K562 (cell line): ENCODE data around the gene SETD3. TPM values are rescaled to one million over a fixed set of nuclear protein-coding genes. Genes with fewer than 3 reads are reported as not detected.

ENCODE experiments used
- ATAC-seq: fragments of 200-7000 bp; cut with Tn5 transposase; 3 replicates; pipeline ENCODE4 v1.9.1; 2020; ENCODE audit warnings: moderate library complexity
- BruUV-seq: library from RNA; stranded (reverse); fragments of 400-500 nt; replicated peaks from 2 replicates; lab custom pipeline; 2021; lab: Mats Ljungman, UMichigan
- CTCF ChIA-PET: fragments of 300-600 bp; formaldehyde crosslinking; extraction: SDS; loops from one replicate; lab custom pipeline; 2021; ENCODE audit warnings: low intra/inter-chr PET ratio; lab: Yijun Ruan, JAX
- POLR2A ChIA-PET: fragments of 300-600, 350-650 bp; sonication (Branson Sonifier 250); formaldehyde crosslinking; extraction: SDS; loops from one replicate; lab custom pipeline; 2021; ENCODE audit warnings: antibody characterized with exemption, inconsistent platforms; lab: Yijun Ruan, JAX
- DNase-seq, 4 experiments: peaks; one replicate each; pipeline versions ENCODE4 v3.0.0 to v3.0.0-alpha.2; 2011 to 2018; ENCODE audit warnings: low spot score in 3 of 4, mixed read lengths in 3 of 4; ENCODE audit errors: extremely low read depth in 1 of 4
- FAIRE-seq: peaks from 2 replicates; lab custom pipeline; 2011; peaks lifted over from hg19 to GRCh38; lab: Jason Lieb, UNC
- H2AFZ ChIP-seq: 2 replicates; pipeline ENCODE4 v1.6.0; 2011; ENCODE audit warnings: low read depth, low read length, control low read depth, inconsistent platforms
- H3K27ac ChIP-seq: fragments of 200-600 bp; 3 replicates; pipeline ENCODE4 v1.8.0; 2011; ENCODE audit warnings: low read depth, mild to moderate bottlenecking, control low read depth, inconsistent platforms, low read length, moderate library complexity, mixed read lengths; ENCODE audit errors: extremely low read depth
- H3K27me3 ChIP-seq, 2 experiments: fragments of 300-600 bp in 1 of 2; 2 replicates in 1 of 2; 3 replicates in 1 of 2; pipeline versions ENCODE4 v1.6.0 to v1.8.0; 2011; ENCODE audit warnings: inconsistent platforms in 2 of 2, low read length in 2 of 2, mild to moderate bottlenecking in 1 of 2, mixed read lengths in 1 of 2, moderate library complexity in 1 of 2; ENCODE audit not compliant: control insufficient read depth in 2 of 2, insufficient read depth in 2 of 2
- H3K36me3 ChIP-seq: fragments of 300-600 bp; 3 replicates; pipeline ENCODE4 v1.8.0; 2011; ENCODE audit warnings: mild to moderate bottlenecking, low read length, inconsistent platforms; ENCODE audit not compliant: control insufficient read depth, insufficient read depth
- H3K4me1 ChIP-seq, 2 experiments: fragments of 200-600 bp in 1 of 2; replicated peaks in 1 of 2; 2 replicates in 1 of 2; 3 replicates in 1 of 2; pipeline versions ENCODE4 v1.5.1 to v1.8.0; 2011; ENCODE audit warnings: inconsistent platforms in 2 of 2, low read length in 2 of 2, mild to moderate bottlenecking in 1 of 2, mixed read lengths in 1 of 2, moderate library complexity in 1 of 2; ENCODE audit not compliant: control insufficient read depth in 2 of 2, insufficient read depth in 2 of 2
- H3K4me2 ChIP-seq: 2 replicates; pipeline ENCODE4 v1.6.1; 2011; ENCODE audit warnings: low read length, control low read depth, inconsistent platforms, mixed read lengths; ENCODE audit not compliant: insufficient read depth
- H3K4me3 ChIP-seq: fragments of 200-600 bp; sonication (generic), shearing (Covaris generic); 2 replicates; pipeline ENCODE4 v1.5.1; 2016; ENCODE audit warnings: control low read depth, inconsistent platforms
- H3K79me2 ChIP-seq: fragments of 200-600 bp; 3 replicates; pipeline ENCODE4 v1.8.0; 2011; ENCODE audit warnings: low read length, inconsistent platforms; ENCODE audit not compliant: control insufficient read depth, insufficient read depth
- H3K9ac ChIP-seq, 2 experiments: 2 replicates each; pipeline versions ENCODE4 v1.6.0 to v1.6.1; 2011; ENCODE audit warnings: low read depth in 2 of 2, low read length in 2 of 2, control low read depth in 1 of 2, inconsistent platforms in 1 of 2, mild to moderate bottlenecking in 1 of 2, mixed read lengths in 1 of 2; ENCODE audit not compliant: insufficient read depth in 1 of 2
- H3K9me1 ChIP-seq: one replicate; pipeline ENCODE4 v1.6.0; 2011; ENCODE audit warnings: inconsistent platforms, mild to moderate bottlenecking, low read length, moderate library complexity; ENCODE audit not compliant: control insufficient read depth, insufficient read depth
- H3K9me3 ChIP-seq: replicated peaks from 2 replicates; pipeline ENCODE4 v1.5.1; 2011; ENCODE audit warnings: low read depth, low read length, inconsistent platforms; ENCODE audit not compliant: control insufficient read depth, insufficient read depth
- H4K20me1 ChIP-seq: replicated peaks from 2 replicates; pipeline ENCODE4 v1.6.1; 2011; ENCODE audit warnings: low read length, inconsistent platforms, mixed read lengths; ENCODE audit not compliant: control insufficient read depth, insufficient read depth
- ARHGAP35 ChIP-seq: fragments of 450-650 bp; IDR thresholded peaks from 2 replicates; pipeline ENCODE4 v1.6.1; 2018; ENCODE audit not compliant: partially characterized antibody
- ARID3B ChIP-seq: fragments of 250-450 bp; sonication (Bioruptor Pico); IDR thresholded peaks from 2 replicates; pipeline ENCODE4 v1.4.0; 2020; ENCODE audit warnings: borderline replicate concordance
- BDP1 ChIP-seq: IDR thresholded peaks from 3 replicates; pipeline ENCODE4 v1.6.1; 2011; ENCODE audit not compliant: insufficient read length, insufficient read depth
- CCNT2 ChIP-seq: IDR thresholded peaks from 2 replicates; pipeline ENCODE4 v1.6.1; 2011; ENCODE audit warnings: borderline replicate concordance, low read depth, mild to moderate bottlenecking, moderate library complexity, mixed read lengths, low read length; ENCODE audit not compliant: insufficient read length; ENCODE audit errors: extremely low read depth
- E2F6 ChIP-seq, 2 experiments: IDR thresholded peaks; 2 replicates each; pipeline ENCODE4 v1.6.1; 2011; ENCODE audit warnings: borderline replicate concordance in 1 of 2, control low read depth in 1 of 2, low read depth in 1 of 2, low read length in 1 of 2, mild to moderate bottlenecking in 1 of 2, mixed read lengths in 1 of 2, moderate library complexity in 1 of 2; ENCODE audit not compliant: insufficient read depth in 1 of 2, insufficient read length in 1 of 2, poor library complexity in 1 of 2, severe bottlenecking in 1 of 2; ENCODE audit errors: extremely low read depth in 1 of 2
- EWSR1 ChIP-seq: fragments of 450-650 bp; IDR thresholded peaks from 2 replicates; pipeline ENCODE4 v1.6.1; 2018; ENCODE audit warnings: borderline replicate concordance, mild to moderate bottlenecking, low read depth, moderate library complexity; ENCODE audit not compliant: partially characterized antibody
- MTA1 ChIP-seq: fragments of 450-650 bp; IDR thresholded peaks from 2 replicates; pipeline ENCODE4 v1.6.1; 2017; ENCODE audit warnings: borderline replicate concordance
- SP1 ChIP-seq: sonication (generic); formaldehyde crosslinking; IDR thresholded peaks from 2 replicates; pipeline ENCODE4 v1.8.1; 2022; ENCODE audit warnings: mild to moderate bottlenecking, missing genetic modification reagents
- STAG1 ChIP-seq: sonication (generic); formaldehyde crosslinking; IDR thresholded peaks from 2 replicates; pipeline ENCODE4 v1.5.0; 2020; ENCODE audit warnings: missing genetic modification reagents, borderline replicate concordance
- TSC22D4 ChIP-seq: fragments of 450-650 bp; IDR thresholded peaks from 2 replicates; pipeline ENCODE4 v1.6.1; 2016; ENCODE audit warnings: missing genetic modification characterization, missing biosample characterization, control low read depth
- YY1 ChIP-seq, 3 experiments: IDR thresholded peaks; 2 replicates each; pipeline ENCODE4 v1.6.1; 2011; ENCODE audit warnings: low read length in 2 of 3, mild to moderate bottlenecking in 2 of 3, moderate library complexity in 2 of 3, borderline replicate concordance in 1 of 3, control low read depth in 1 of 3, low read depth in 1 of 3; ENCODE audit not compliant: insufficient read depth in 3 of 3, insufficient replicate concordance in 2 of 3, control insufficient read depth in 1 of 3, insufficient read length in 1 of 3; ENCODE audit errors: extremely low read depth in 1 of 3
- ZNF253 ChIP-seq: fragments of 250-450 bp; sonication (Bioruptor Pico); conservative IDR thresholded peaks from 2 replicates; pipeline ENCODE4 v1.6.1; 2021; ENCODE audit warnings: mild to moderate bottlenecking
- ZNF764 ChIP-seq: fragments of 250-450 bp; sonication (Bioruptor Pico); IDR thresholded peaks from 2 replicates; pipeline ENCODE4 v1.4.0; 2020; ENCODE audit warnings: low read depth, mild to moderate bottlenecking, moderate library complexity
- WGBS: fragments of 100-300 bp; shearing (Covaris generic); methylation state at CpG from one replicate; pipeline ENCODE4 v1.1.6; 2016; ENCODE audit warnings: low coverage, mixed read lengths; ENCODE audit not compliant: insufficient coverage; ENCODE audit errors: missing lambda C conversion rate; 5-methylcytosine and 5-hydroxymethylcytosine counted together
- in situ Hi-C: fragments of 300-500 bp; cut with MboI; formaldehyde crosslinking; loops from 4 replicates; pipeline ENCODE4 v1.15.0; 2018; ENCODE audit warnings: inconsistent platforms, mixed read lengths
- intact Hi-C: fragments of 100-400 bp; cut with micrococcal nuclease; formaldehyde crosslinking; loops from 2 replicates; pipeline ENCODE4 v1.14.2; 2022
- polyA plus RNA-seq, 8 experiments: library from polyadenylated mRNA; depleted of rRNA in 4 of 8; stranded (reverse) in 5 of 8; unstranded in 3 of 8; fragments of >200 nt; fragmentation: Nextera tagmentation in 2 of 8; fragmentation: Illumina TruSeq in 1 of 8; extraction: Ambion mirVana in 2 of 8; extraction: Trizol in 1 of 8; gene quantifications; 2 replicates each; pipeline versions ENCODE4 v1.2.1 to v1.2.3, GENCODE V29; 2011 to 2014; ENCODE audit warnings: inconsistent platforms in 1 of 8, missing spikeins in 1 of 8
- total RNA-seq, 7 experiments: library from RNA; depleted of rRNA in 6 of 7; stranded (reverse); fragments of >200 nt in 6 of 7; fragmentation: Illumina TruSeq in 2 of 7; extraction: Trizol in 2 of 7; gene quantifications; 2 replicates each; pipeline versions ENCODE4 v1.2.1 to v1.2.3, GENCODE V29; 2011 to 2021; ENCODE audit warnings: low replicate concordance in 1 of 7
- TF ChIP-seq, protein P1 (sequence below): fragments of 450-650 bp; formaldehyde crosslinking; IDR thresholded peaks from 2 replicates; pipeline ENCODE4 v1.4.0; 2020; ENCODE audit warnings: mild to moderate bottlenecking, moderate library complexity

SETD3 gene
- total and polyA plus RNA-seq, 9 of the 15 experiments (the other 6 are each of a cell fraction or from before 2014, with no cell fraction given) = 8.5 to 35.9 (median 26.5) TPM

DNA sequence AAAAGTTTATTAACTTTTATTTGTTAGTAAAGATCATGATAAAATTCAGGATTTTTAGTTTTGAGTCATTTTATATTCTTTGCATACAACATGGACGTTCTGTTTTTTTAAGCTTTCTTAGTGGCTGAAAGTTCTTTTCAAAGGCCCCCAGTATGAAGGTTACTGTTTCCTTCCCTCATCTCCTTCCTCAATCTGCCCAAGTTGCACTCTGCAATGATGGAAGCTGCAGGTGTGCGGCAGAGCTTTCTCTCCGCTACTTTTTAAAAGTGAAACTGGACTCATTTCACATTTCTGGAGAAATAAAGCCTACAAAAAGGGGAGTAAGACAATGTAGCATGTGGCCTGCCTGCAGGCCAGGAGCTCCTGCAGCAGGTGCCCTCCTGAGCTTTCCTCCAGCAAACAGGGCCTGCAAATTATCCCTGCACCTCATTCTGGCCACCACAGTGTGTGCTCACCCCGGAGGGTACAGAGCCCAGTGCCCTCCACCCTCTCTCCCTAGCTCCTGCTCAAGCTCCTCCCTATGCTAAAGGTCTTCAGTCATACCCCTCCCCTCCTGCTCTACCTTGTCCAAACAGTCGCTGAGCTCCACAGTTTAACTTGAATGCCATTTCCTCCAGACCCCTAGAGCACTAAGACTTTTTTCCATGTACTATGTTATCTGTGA is 78.9 kb downstream of the SETD3 start:
- no peaks in the 10 kb centered on the region for H3K9me3 ChIP-seq
- DNase-seq (no peak), FAIRE-seq (no peak), ATAC-seq (no peak)
- H3K27ac ChIP-seq = no peak overlapping the region
- BruUV-seq = no TSS peak
- H3K4me2 ChIP-seq = no peak overlapping the region
- intact Hi-C loops (no loop called here), in situ Hi-C loops (no loop called here)
- no peaks in the 10 kb centered on the region for H3K79me2 ChIP-seq
- H4K20me1 ChIP-seq = no peaks in the 10 kb centered on the region
- 55% methylated on average over 5 of the region's 5 CpGs for WGBS
- no peaks in the 10 kb centered on the region for H3K9me1 ChIP-seq
- H3K36me3 ChIP-seq = peaks cover 32% of the 10 kb centered on the region; the same call in 1 of the 3 replicates
- ChIA-PET POLR2A (interaction anchor here (0.7 to 1.4 kb wide), 2 partner anchors 12 to 59 kb away, joined by 3 read pairs; no protein-coding TSS in a partner anchor), CTCF (no interaction called here)
- H3K9ac ChIP-seq = no peak overlapping the region
- no peak for TF ChIP-seq ARID3B (CRISPR knock-in tag)
- TF ChIP-seq SP1 (CRISPR knock-in tag) = no peak
- no peak for TF ChIP-seq ZNF764
- TF ChIP-seq EWSR1 = no peak
- TF ChIP-seq BDP1 = no peak
- no peak for TF ChIP-seq ARHGAP35
- TF ChIP-seq, protein P1, sequence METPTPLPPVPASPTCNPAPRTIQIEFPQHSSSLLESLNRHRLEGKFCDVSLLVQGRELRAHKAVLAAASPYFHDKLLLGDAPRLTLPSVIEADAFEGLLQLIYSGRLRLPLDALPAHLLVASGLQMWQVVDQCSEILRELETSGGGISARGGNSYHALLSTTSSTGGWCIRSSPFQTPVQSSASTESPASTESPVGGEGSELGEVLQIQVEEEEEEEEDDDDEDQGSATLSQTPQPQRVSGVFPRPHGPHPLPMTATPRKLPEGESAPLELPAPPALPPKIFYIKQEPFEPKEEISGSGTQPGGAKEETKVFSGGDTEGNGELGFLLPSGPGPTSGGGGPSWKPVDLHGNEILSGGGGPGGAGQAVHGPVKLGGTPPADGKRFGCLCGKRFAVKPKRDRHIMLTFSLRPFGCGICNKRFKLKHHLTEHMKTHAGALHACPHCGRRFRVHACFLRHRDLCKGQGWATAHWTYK (CRISPR knock-in tag) = no peak
- no peak for TF ChIP-seq STAG1 (CRISPR knock-in tag)
- TF ChIP-seq TSC22D4 (tag) = no peak
- TF ChIP-seq E2F6 (IDR thresholded peaks at IDR 0.05; ENCODE audit: borderline replicate concordance in 1 of 2, extremely low read depth in 1 of 2, insufficient read depth in 1 of 2, insufficient read length in 1 of 2, low read depth in 1 of 2, low read length in 1 of 2, poor library complexity in 1 of 2, severe bottlenecking in 1 of 2) = no peak
- no peak for TF ChIP-seq YY1 (IDR thresholded peaks at IDR 0.05; ENCODE audit: borderline replicate concordance in 1 of 3, control insufficient read depth in 1 of 3, extremely low read depth in 1 of 3, insufficient read depth in 3 of 3, insufficient read length in 1 of 3, insufficient replicate concordance in 2 of 3, low read depth in 1 of 3, low read length in 2 of 3)
- no peak for TF ChIP-seq CCNT2
- no peak for TF ChIP-seq MTA1
- TF ChIP-seq ZNF253 (CRISPR knock-in tag) = no peak
- H3K4me1 ChIP-seq = no peaks in the 10 kb centered on the region
- no peak overlapping the region for H2AFZ ChIP-seq
- no peaks in the 10 kb centered on the region for H3K27me3 ChIP-seq
- no peak overlapping the region for H3K4me3 ChIP-seq
